ENCODE measurements around the gene CDK9.
"Not testable (repeated sequence)": the region's sequence is repeated elsewhere in the genome, so short reads cannot be mapped to it uniquely, and the experiment has no call there.

CDK9 gene

DNA sequence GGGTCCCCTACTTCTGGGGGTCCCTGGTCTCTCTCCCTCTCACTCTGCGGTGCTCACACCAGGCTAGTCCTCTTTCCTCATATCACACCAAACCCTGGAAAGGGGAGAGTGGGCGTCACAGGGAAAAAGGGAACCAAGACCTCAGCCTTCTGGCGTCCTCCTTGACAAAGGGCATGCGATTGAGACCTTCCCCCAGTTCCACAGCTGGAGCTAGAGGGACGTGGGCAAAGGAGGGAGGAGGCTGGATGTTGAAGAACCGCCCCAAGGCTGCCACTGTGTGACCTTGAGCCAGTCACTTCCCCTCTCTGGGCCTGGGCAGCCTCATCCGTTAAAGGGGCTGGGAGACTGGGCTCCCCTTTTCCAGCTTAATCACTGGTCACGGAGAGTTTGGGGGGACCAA is 32.2 kb upstream of the CDK9 start:
- peaks cover 10% of the 10 kb centered on the region for H3K36me3 Mint-ChIP-seq (ENCODE audit: low read depth)
- H3K9me3 Mint-ChIP-seq = no peaks in the 10 kb centered on the region
- H3K4me1 Mint-ChIP-seq = peaks cover 5% of the 10 kb centered on the region
- peaks cover 57% of the 10 kb centered on the region for H3K27me3 Mint-ChIP-seq (ENCODE audit: low read depth)
- H3K4me3 Mint-ChIP-seq = no peak overlapping the region
- no peak overlapping the region for H3K27ac Mint-ChIP-seq
- TF ChIP-seq, protein P1, sequence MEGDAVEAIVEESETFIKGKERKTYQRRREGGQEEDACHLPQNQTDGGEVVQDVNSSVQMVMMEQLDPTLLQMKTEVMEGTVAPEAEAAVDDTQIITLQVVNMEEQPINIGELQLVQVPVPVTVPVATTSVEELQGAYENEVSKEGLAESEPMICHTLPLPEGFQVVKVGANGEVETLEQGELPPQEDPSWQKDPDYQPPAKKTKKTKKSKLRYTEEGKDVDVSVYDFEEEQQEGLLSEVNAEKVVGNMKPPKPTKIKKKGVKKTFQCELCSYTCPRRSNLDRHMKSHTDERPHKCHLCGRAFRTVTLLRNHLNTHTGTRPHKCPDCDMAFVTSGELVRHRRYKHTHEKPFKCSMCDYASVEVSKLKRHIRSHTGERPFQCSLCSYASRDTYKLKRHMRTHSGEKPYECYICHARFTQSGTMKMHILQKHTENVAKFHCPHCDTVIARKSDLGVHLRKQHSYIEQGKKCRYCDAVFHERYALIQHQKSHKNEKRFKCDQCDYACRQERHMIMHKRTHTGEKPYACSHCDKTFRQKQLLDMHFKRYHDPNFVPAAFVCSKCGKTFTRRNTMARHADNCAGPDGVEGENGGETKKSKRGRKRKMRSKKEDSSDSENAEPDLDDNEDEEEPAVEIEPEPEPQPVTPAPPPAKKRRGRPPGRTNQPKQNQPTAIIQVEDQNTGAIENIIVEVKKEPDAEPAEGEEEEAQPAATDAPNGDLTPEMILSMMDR (IDR thresholded peaks at IDR 0.05; ENCODE audit: unreplicated experiment in 3 of 3) = no peak

DNA sequence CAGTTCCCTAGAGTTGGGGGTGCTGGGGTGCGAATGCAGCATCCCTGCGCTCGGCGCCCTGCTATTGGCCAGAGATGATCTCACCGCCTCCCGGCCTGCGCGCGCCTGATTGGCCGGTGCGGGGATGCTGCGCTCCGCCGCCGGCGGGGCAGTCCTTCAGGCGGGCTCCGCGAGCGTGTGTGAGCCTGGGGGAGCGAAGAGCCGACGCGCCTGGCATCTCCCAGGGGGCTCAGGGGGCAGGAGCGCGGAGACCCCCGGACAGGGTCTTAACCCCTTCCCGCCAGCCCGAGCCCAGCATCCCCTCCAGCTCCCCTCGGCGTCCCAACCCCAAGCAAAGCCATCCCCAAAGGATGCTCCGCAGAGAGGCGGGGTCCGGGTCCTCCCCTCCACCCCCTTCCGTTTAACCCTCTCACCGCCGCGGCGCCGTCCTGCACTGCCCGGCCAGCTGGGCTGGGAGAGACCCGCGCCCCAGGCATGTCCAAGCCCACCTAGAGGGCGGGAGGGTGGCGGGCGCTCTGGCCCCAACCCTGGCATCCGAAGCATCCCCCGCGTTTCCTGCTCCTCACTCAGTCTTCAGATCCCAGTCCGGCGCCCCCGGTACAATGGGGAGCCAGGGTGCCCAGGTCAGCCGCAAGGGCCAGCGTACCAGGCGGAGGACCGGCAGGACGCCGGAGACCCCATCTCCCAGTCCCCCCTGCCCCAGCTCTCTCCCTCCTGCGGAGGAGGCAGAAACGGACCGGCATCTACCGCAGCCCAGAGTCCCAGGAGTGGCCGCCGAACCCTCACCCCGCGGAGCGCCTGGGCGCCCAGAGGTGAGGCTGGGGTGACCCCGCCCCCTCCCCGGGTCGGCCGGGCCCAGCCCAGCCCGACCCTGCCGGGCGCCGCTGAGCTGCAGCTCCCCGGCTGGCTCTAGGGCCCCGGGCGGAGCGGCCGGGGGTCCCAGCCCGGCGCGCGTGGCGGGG is 31.5 kb upstream of the CDK9 start:
- Mint-ChIP-seq H3K4me1 (peaks cover 5% of the 10 kb centered on the region), H3K4me3 (peak overlapping the region in 1 of 3 experiments; percentile 65), H3K27me3 (ENCODE audit: low read depth) (peaks cover 60% of the 10 kb centered on the region), H3K9me3 (no peaks in the 10 kb centered on the region), H3K27ac (no peak overlapping the region), H3K36me3 (ENCODE audit: low read depth) (peaks cover 10% of the 10 kb centered on the region)
- TF ChIP-seq, protein P1 (IDR thresholded peaks at IDR 0.05; ENCODE audit: unreplicated experiment in 3 of 3) = no peak

GRCh38 chr9:127755061-127756060 is 30.5 kb upstream of the CDK9 start:
- no peak overlapping the region for H3K27ac Mint-ChIP-seq
- H3K4me1 Mint-ChIP-seq = peaks cover 5% of the 10 kb centered on the region
- peaks cover 8% of the 10 kb centered on the region for H3K36me3 Mint-ChIP-seq (ENCODE audit: low read depth)
- TF ChIP-seq, protein P1 (IDR thresholded peaks at IDR 0.05; ENCODE audit: unreplicated experiment in 3 of 3) = no peak
- peaks cover 60% of the 10 kb centered on the region for H3K27me3 Mint-ChIP-seq (ENCODE audit: low read depth)
- H3K4me3 Mint-ChIP-seq = peak overlapping the region in 2 of 3 experiments; percentile 32 to 47
- H3K9me3 Mint-ChIP-seq = no peaks in the 10 kb centered on the region

DNA sequence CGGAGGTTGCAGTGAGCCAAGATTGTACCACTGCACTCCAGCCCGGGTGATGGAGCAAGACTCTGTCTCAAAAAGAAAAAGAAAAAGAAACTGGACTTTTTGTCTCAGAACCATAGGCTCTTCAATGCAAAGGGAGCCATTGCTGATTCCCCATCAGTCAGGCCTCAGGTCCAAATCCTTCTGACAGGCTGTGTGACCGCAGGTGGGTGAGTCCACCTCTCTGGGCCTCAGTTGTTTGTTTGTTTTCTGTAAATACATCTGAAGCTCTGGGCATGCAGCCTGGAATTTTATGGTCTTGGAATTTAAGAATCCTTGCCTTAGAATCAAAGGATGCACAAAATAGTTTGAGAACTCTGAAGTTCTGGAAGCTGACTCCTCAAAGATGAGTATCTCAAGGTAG is 29.6 kb upstream of the CDK9 start:
- Mint-ChIP-seq H3K4me1 (peaks cover 5% of the 10 kb centered on the region), H3K36me3 (ENCODE audit: low read depth) (peaks cover 5% of the 10 kb centered on the region), H3K27ac (no peak overlapping the region), H3K27me3 (ENCODE audit: low read depth) (peaks cover 62% of the 10 kb centered on the region), H3K4me3 (no peak overlapping the region), H3K9me3 (no peaks in the 10 kb centered on the region)
- TF ChIP-seq, protein P1 (IDR thresholded peaks at IDR 0.05; ENCODE audit: unreplicated experiment in 3 of 3) = no peak

DNA sequence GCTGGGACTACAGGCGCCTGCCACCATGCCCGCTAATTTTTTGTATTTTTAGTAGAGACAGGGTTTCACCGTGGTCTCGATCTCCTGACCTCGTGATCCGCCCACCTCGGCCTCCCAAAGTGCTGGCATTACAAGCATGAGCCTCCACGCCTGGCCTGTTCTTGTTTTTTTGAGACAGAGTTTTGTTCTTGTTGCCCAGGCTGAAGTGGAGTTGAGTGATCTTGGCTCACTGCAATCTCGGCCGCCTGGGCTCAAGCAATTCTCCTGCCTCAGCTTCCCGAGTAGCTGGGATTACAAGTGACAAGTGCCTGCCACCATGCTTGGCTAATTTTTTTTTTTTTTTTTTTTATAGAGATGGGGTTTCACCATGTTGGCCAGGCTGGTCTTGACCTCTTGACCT is 29.1 kb upstream of the CDK9 start:
- H3K27me3 Mint-ChIP-seq (ENCODE audit: low read depth) = peaks cover 58% of the 10 kb centered on the region
- not testable (repeated sequence) for H3K4me3 Mint-ChIP-seq; H3K9me3 Mint-ChIP-seq; H3K36me3 Mint-ChIP-seq (ENCODE audit: low read depth); H3K4me1 Mint-ChIP-seq; H3K27ac Mint-ChIP-seq

GRCh38 chr9:127758843-127759242 is 27.0 kb upstream of the CDK9 start:
- H3K4me3 Mint-ChIP-seq = no peak overlapping the region
- no peaks in the 10 kb centered on the region for H3K36me3 Mint-ChIP-seq (ENCODE audit: low read depth)
- peaks cover 41% of the 10 kb centered on the region for H3K27me3 Mint-ChIP-seq (ENCODE audit: low read depth)
- H3K4me1 Mint-ChIP-seq = peaks cover 6% of the 10 kb centered on the region
- no peak overlapping the region for H3K27ac Mint-ChIP-seq
- no peaks in the 10 kb centered on the region for H3K9me3 Mint-ChIP-seq
- TF ChIP-seq, protein P1 (IDR thresholded peaks at IDR 0.05; ENCODE audit: unreplicated experiment in 3 of 3) = no peak

Data from nephron (organoid).